ENCODE results near the gene AGPAT4.

DNA sequence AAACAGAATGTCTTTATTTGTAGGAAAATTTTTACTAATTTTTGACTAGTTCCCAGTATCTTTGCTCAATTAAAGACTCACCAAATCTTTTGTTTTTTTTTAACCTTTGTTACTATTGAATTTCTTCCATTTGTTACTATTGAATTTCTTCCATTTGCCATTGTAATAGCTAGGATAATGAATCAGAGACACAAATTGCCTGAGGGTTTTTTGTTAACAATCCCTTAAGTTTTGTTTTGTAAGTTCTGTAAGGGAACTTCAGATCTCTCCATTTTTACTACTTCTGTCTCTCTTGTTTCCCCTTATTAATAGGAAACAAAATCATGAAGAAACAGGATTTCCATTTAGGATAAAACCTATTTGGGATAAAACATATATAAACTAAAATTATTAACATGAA lies 177.9 kb downstream of the AGPAT4 start:
- TF ChIP-seq, protein P1, sequence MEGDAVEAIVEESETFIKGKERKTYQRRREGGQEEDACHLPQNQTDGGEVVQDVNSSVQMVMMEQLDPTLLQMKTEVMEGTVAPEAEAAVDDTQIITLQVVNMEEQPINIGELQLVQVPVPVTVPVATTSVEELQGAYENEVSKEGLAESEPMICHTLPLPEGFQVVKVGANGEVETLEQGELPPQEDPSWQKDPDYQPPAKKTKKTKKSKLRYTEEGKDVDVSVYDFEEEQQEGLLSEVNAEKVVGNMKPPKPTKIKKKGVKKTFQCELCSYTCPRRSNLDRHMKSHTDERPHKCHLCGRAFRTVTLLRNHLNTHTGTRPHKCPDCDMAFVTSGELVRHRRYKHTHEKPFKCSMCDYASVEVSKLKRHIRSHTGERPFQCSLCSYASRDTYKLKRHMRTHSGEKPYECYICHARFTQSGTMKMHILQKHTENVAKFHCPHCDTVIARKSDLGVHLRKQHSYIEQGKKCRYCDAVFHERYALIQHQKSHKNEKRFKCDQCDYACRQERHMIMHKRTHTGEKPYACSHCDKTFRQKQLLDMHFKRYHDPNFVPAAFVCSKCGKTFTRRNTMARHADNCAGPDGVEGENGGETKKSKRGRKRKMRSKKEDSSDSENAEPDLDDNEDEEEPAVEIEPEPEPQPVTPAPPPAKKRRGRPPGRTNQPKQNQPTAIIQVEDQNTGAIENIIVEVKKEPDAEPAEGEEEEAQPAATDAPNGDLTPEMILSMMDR (IDR thresholded peaks at IDR 0.05): no peak
- TF ChIP-seq POLR2A (IDR thresholded peaks at IDR 0.05): no peak
